ENCODE results near the gene RFPL4AL1. TPM values are rescaled to one million over a fixed set of nuclear protein-coding genes. Genes with fewer than 3 reads are reported as not detected.
"Not testable (repeated sequence)": the region's sequence is repeated elsewhere in the genome, so short reads cannot be mapped to it uniquely, and the experiment has no call there.

The RFPL4AL1 gene
- total RNA-seq, result not detected

DNA sequence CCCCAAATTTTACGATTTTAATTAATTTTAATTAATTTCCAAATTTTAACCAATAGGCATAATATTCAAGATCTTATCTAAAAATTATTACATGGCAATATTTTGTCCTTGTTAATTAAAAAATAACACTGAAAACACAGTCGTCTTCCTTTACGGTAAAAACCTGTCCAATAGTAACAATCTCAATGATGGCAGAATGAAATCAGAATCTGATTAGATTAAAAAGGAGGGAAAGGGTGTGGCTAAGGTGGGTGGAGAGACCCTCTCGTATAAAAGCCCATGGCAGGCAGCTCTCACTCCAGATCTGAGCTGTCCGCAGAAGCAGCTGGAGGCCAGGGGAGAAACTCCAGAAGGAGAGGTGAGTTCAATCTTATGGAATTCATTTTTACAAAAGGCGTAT is at the start of gene RFPL4AL1:
RFPL4AL1 (plus strand) TSS at position 301 of the 400 bp plus-strand sequence. CDS start 2,687 bp downstream, outside the sequence.
- H3K27ac Mint-ChIP-seq; H3K4me1 Mint-ChIP-seq; H3K4me3 Mint-ChIP-seq; H3K27me3 Mint-ChIP-seq; H3K9me3 Mint-ChIP-seq; DNase-seq; POLR2A ChIA-PET; H3K36me3 Mint-ChIP-seq; ATAC-seq (ENCODE audit: low read depth): not testable (repeated sequence)

DNA sequence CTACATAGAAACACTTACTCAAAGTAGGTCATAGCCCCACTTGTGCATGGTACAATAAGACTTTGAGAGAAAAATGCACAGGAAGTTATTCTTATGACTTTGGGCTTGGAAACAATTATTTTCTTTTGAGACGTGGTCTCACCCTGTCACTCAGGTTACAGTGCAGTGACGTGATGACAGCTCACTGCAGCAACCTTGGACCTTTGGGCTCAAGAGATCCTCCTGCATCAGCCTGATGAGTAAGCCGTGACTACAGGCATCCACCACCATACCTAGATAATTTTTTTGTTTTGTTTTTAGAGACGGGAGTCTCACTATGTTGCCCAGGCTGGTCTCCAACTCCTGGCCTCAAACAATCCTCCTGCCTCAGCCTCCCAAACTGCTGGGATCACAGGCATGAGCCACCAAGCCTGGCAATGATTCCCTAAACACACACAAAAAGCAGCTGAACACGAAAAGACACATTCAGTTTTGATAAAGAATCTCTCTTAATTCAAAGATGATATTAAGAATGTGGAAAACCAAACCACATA is 48.6 kb upstream of the RFPL4AL1 start:
- Mint-ChIP-seq H3K4me3 (no peak overlapping the region), H3K36me3 (no peaks in the 10 kb centered on the region), H3K27ac (no peak overlapping the region), H3K9me3 (peaks cover 14% of the 10 kb centered on the region), H3K4me1 (no peaks in the 10 kb centered on the region), H3K27me3 (peaks cover 18% of the 10 kb centered on the region)
- POLR2A ChIA-PET, result no interaction called here
- DNase-seq, result no peak
- ATAC-seq (ENCODE audit: low read depth), result no peak

DNA sequence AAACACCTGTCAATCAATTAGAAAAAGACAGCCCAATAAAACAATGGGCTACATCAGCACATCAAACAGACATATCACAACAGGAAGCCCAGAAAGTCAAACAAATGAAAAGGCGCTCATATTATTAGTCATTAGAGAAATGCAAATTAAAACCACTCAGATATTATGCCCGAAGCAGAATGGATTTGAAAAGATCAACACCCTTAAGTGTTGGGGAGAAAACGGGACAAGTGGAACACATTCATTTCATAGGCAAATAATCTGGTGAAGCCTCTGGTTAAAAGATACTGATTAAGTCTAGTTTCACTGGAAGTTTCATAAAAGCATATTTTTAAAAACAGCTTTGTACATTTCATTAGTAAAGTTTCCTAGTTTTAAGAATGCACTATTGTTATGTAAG is 48.1 kb upstream of the RFPL4AL1 start:
- POLR2A ChIA-PET, result no interaction called here
- H3K4me3 Mint-ChIP-seq, result no peak overlapping the region
- H3K27ac Mint-ChIP-seq, result no peak overlapping the region

DNA sequence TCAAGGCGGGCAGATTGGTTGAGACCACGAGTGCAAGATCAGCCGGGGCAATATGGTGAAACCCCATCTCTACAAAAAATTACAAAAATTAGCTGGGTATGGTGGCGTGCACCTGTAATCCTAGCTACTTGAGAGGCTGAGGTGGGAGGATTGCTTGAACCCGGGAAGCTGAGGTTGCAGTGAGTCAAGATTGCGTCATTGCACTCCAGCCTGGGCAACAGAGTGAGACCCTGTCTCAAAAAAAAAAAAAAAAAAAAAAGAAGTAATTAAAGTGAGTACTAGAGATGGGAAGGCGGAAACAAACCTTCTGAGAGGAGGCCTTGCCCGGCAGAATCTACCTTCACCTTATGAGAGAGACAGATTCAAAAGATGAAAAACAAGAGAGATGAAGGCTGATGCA is 45.4 kb upstream of the RFPL4AL1 start:
- ATAC-seq (ENCODE audit: low read depth), result no peak
- no peaks in the 10 kb centered on the region for H3K4me1 Mint-ChIP-seq
- POLR2A ChIA-PET, result no interaction called here
- H3K9me3 Mint-ChIP-seq, result peaks cover 14% of the 10 kb centered on the region
- DNase-seq, result no peak
- peaks cover 17% of the 10 kb centered on the region for H3K27me3 Mint-ChIP-seq
- no peak overlapping the region for H3K27ac Mint-ChIP-seq
- H3K36me3 Mint-ChIP-seq, result no peaks in the 10 kb centered on the region
- H3K4me3 Mint-ChIP-seq, result no peak overlapping the region

More for the DNA sequence above, 48.1 kb upstream of the RFPL4AL1 start:
- peaks cover 14% of the 10 kb centered on the region for H3K9me3 Mint-ChIP-seq
- H3K36me3 Mint-ChIP-seq, result no peaks in the 10 kb centered on the region
- ATAC-seq (ENCODE audit: low read depth) (no peak), DNase-seq (no peak)
- no peaks in the 10 kb centered on the region for H3K4me1 Mint-ChIP-seq
- H3K27me3 Mint-ChIP-seq, result peaks cover 20% of the 10 kb centered on the region

DNA sequence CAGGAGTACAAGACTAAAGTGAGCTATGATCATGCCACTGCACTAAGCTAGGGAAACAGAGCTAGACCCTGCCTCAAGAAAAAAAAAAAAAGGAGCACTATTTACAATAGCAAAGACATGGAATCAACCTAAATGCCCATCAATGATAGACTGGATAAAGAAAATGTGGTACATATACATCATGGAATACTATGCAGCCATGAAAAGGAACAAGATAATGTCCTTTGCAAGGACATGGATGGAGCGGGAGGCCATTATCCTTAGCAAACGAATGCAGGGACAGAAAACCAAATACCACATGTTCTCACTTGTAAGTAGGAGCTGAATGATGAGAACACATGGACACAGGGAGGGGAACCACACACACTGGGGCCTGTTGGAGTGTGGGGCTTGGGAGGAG is 38.5 kb upstream of the RFPL4AL1 start:
- POLR2A ChIA-PET; ATAC-seq (ENCODE audit: low read depth); H3K4me1 Mint-ChIP-seq; H3K36me3 Mint-ChIP-seq; H3K4me3 Mint-ChIP-seq; H3K27ac Mint-ChIP-seq; H3K27me3 Mint-ChIP-seq; DNase-seq; H3K9me3 Mint-ChIP-seq: not testable (repeated sequence)

DNA sequence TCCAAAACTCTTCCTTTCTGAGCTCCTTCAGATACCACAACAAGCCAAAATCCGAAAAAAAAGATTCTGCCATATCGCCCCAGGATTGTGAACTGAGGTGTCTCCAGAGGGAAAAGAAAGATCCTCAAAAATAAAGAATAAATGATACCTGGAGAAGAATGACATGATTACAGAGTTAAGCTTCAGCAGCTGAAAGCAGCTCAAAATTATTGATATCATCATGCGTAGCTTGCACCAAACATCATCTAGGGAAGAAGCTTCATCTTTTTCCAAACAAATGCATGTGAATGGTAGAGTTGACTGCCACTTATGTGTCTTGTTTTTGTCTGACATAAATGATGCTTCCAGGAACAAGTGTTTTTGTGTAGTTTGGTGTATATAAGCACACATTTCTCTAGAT is 30.6 kb upstream of the RFPL4AL1 start, which contains the start of gene NLRP9:
NLRP9 (minus strand) TSS at position 101 of the 400 bp plus-strand sequence; CDS start at position 73, 28 bp downstream.
- no peak for ATAC-seq (ENCODE audit: low read depth)
- DNase-seq, result no peak
- Mint-ChIP-seq H3K4me3 (no peak within 1 kb of the TSS), H3K9me3 (no peaks in the 10 kb centered on the region), H3K27ac (no peak within 1 kb of the TSS), H3K27me3 (peaks cover 3% of the 10 kb centered on the region), H3K36me3 (no peaks in the 10 kb centered on the region), H3K4me1 (no peaks in the 10 kb centered on the region)
- POLR2A ChIA-PET, result no interaction called here

DNA sequence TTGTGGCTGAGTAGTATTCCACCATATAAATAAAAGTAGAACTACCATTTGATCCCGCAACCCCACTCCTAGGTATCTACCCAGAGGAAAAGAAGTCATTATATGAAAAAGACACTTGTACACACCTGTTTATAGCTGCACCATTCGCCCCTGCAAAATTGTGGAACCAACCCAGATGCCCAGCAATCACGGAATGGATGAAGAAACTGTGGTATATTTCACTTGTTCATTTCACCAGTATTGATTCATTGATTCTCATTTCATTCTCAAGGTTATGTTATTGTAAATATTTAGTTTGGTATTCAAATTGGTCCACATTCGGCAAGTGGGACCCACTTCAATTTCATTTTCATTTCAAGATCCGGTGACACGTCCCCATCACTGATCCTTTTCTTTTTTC is 18.2 kb upstream of the RFPL4AL1 start:
- Mint-ChIP-seq H3K27ac (no peak overlapping the region), H3K36me3 (no peaks in the 10 kb centered on the region), H3K9me3 (no peaks in the 10 kb centered on the region), H3K4me3 (no peak overlapping the region), H3K27me3 (no peaks in the 10 kb centered on the region), H3K4me1 (no peaks in the 10 kb centered on the region)
- POLR2A ChIA-PET, result no interaction called here
- ATAC-seq (ENCODE audit: low read depth), result no peak
- no peak for DNase-seq

DNA sequence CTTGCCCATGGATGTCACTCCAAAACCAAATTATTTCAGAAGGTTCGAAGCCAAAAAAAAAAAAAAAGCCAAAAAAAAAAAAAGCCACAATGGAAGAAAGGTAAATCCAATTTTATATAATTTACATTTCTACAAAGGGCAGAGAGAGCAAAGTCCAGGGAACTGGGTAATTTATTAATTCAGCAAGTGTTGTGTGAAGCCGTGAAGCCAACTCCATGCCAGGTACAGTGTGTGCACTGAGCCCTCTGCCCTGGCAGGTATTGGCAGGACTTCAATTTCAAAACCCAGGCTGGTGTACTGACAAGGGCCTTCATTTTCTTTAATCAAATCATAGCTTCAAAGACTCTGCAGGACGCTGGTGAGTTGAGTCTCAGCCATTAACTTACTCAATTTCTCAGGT is 15.5 kb upstream of the RFPL4AL1 start:
- POLR2A ChIA-PET, result no interaction called here
- ATAC-seq (ENCODE audit: low read depth) (no peak), DNase-seq (no peak)
- H3K36me3 Mint-ChIP-seq, result no peaks in the 10 kb centered on the region
- H3K4me3 Mint-ChIP-seq, result no peak overlapping the region
- H3K27ac Mint-ChIP-seq, result no peak overlapping the region
- no peaks in the 10 kb centered on the region for H3K4me1 Mint-ChIP-seq
- no peaks in the 10 kb centered on the region for H3K27me3 Mint-ChIP-seq
- no peaks in the 10 kb centered on the region for H3K9me3 Mint-ChIP-seq

DNA sequence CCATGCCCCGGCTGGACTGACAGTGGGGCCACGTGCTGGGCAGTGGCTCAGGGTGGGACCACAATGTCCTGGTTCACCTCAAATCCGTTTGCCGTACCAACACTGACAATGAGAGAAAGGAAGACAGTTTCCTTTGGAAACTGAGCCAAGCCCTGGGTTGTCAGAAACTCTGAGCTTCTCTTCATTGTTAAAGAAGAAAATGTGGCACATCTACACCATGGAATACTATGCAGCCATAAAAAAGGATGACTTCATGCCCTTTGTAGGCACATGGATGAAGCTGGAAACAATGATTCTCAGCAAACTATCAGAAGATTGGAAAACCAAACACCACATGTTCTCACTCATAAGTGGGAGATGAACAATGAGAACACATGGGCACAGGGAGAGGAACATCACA is 12.1 kb upstream of the RFPL4AL1 start:
- POLR2A ChIA-PET; H3K36me3 Mint-ChIP-seq; H3K9me3 Mint-ChIP-seq; DNase-seq; H3K4me3 Mint-ChIP-seq; H3K27me3 Mint-ChIP-seq; H3K27ac Mint-ChIP-seq; H3K4me1 Mint-ChIP-seq; ATAC-seq (ENCODE audit: low read depth): not testable (repeated sequence)

DNA sequence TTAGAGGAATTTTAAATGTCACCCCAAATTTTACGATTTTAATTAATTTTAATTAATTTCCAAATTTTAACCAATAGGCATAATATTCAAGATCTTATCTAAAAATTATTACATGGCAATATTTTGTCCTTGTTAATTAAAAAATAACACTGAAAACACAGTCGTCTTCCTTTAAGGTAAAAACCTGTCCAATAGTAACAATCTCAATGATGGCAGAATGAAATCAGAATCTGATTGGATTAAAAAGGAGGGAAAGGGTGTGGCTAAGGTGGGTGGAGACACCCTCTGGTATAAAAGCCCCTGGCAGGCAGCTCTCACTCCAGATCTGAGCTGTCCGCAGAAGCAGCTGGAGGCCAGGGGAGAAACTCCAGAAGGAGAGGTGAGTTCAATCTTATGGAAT is 10.1 kb upstream of the RFPL4AL1 start, which contains the start of gene RFPL4A:
RFPL4A (plus strand) TSS at position 301 of the 400 bp plus-strand sequence. CDS start 2,704 bp downstream, outside the sequence.
- ATAC-seq (ENCODE audit: low read depth); H3K27ac Mint-ChIP-seq; DNase-seq; POLR2A ChIA-PET; H3K4me3 Mint-ChIP-seq; H3K9me3 Mint-ChIP-seq; H3K4me1 Mint-ChIP-seq; H3K27me3 Mint-ChIP-seq; H3K36me3 Mint-ChIP-seq: not testable (repeated sequence)

DNA sequence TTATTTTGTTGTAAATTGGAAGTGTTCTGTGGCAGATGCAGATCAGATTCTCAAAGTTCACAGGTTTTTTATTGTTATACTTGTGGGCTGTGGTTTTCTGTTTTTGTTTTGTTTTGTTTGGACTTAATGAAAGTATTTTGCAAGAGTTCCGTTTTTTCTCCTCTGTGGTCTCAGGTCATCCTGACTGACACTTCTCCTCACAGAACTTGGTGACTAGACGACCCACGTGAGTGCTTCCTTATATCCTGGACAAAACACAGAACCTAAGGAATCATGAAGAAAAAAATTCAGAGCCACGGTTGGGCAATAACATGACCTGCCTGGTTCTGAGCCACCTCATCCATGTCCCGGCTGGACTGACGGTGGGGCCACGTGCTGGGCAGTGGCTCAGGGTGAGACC is 2.5 kb upstream of the RFPL4AL1 start:
- H3K27ac Mint-ChIP-seq, result no peak overlapping the region
- DNase-seq (no peak), ATAC-seq (ENCODE audit: low read depth) (no peak)
- no peaks in the 10 kb centered on the region for H3K4me1 Mint-ChIP-seq
- no peak overlapping the region for H3K4me3 Mint-ChIP-seq
- peaks cover 6% of the 10 kb centered on the region for H3K27me3 Mint-ChIP-seq
- H3K36me3 Mint-ChIP-seq, result no peaks in the 10 kb centered on the region
- POLR2A ChIA-PET, result no interaction called here
- peaks cover 8% of the 10 kb centered on the region for H3K9me3 Mint-ChIP-seq

DNA sequence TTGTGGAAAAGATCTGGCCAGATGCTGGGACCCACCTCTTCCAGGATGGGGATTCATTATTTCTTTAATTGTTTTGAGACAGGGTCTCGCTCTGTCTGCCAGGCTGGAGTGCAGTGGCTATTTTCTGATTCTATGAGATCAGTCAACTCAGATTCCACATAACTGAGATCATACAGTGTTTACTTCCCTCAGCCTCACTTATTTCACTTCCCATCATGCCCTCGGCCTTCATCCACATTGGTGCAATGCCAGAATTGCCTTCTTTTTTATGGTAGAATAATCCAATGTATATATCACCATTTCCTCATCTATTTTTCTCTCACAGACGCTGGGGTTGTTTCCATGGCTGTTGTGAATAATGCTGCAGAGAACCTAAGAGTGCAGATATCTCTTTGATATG is 714 bp downstream of the RFPL4AL1 start:
- H3K36me3 Mint-ChIP-seq; POLR2A ChIA-PET; H3K4me1 Mint-ChIP-seq; H3K27me3 Mint-ChIP-seq; H3K4me3 Mint-ChIP-seq; H3K9me3 Mint-ChIP-seq; ATAC-seq (ENCODE audit: low read depth); DNase-seq; H3K27ac Mint-ChIP-seq: not testable (repeated sequence)

DNA sequence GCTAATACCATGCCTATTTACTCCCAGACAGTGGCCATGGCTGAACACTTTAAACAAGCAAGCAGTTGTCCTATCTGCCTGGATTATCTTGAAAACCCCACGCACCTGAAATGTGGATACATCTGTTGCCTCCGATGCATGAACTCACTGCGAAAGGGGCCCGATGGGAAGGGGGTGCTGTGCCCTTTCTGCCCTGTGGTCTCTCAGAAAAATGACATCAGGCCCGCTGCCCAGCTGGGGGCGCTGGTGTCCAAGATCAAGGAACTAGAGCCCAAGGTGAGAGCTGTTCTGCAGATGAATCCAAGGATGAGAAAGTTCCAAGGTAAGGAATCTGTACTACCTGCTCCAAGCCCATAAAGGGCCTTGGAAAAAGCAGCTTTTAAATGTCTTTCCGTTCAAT is 8.6 kb downstream of the RFPL4AL1 start:
- Mint-ChIP-seq H3K9me3 (no peaks in the 10 kb centered on the region), H3K4me1 (no peaks in the 10 kb centered on the region), H3K27ac (no peak overlapping the region), H3K4me3 (no peak overlapping the region), H3K36me3 (no peaks in the 10 kb centered on the region), H3K27me3 (no peaks in the 10 kb centered on the region)
- ATAC-seq (ENCODE audit: low read depth) (no peak), DNase-seq (no peak)
- POLR2A ChIA-PET, result no interaction called here

DNA sequence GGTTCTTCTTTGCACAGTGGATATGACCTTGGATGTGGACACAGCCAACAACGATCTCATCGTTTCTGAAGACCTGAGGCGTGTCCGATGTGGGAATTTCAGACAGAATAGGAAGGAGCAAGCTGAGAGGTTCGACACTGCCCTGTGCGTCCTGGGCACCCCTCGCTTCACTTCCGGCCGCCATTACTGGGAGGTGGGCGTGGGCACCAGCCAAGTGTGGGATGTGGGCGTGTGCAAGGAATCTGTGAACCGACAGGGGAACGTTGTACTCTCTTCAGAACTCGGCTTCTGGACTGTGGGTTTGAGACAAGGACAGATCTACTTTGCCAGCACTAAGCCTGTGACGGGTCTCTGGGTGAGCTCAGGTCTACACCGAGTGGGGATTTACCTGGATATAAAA is 9.4 kb downstream of the RFPL4AL1 start:
- DNase-seq, result no peak
- Mint-ChIP-seq H3K9me3 (no peaks in the 10 kb centered on the region), H3K36me3 (no peaks in the 10 kb centered on the region), H3K27me3 (no peaks in the 10 kb centered on the region), H3K4me1 (no peaks in the 10 kb centered on the region), H3K27ac (no peak overlapping the region), H3K4me3 (no peak overlapping the region)
- ATAC-seq (ENCODE audit: low read depth), result no peak
- POLR2A ChIA-PET, result no interaction called here

DNA sequence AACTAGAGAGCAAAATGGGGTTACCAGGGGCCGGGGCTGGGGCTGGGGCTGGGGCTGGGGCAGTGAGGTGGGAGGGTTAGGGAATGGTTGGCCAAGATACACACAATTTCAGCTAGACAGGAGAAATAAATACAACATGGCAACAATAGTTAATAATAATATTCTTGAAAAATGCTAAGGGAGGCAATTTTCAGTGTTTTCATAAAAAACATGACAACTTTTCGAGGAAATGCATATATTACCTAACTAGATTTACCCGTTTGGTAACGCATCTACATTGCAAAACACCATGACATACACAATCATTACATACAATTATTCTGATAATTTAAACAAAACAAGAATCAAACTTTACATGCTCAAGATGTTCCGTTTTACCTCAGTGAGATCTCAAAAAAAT is 12.2 kb downstream of the RFPL4AL1 start:
- POLR2A ChIA-PET, result no interaction called here
- no peak overlapping the region for H3K27ac Mint-ChIP-seq
- H3K36me3 Mint-ChIP-seq, result no peaks in the 10 kb centered on the region
- no peaks in the 10 kb centered on the region for H3K4me1 Mint-ChIP-seq
- no peaks in the 10 kb centered on the region for H3K27me3 Mint-ChIP-seq
- no peaks in the 10 kb centered on the region for H3K9me3 Mint-ChIP-seq
- H3K4me3 Mint-ChIP-seq, result no peak overlapping the region
- DNase-seq (no peak), ATAC-seq (ENCODE audit: low read depth) (no peak)

Measured in activated naive CD8-positive, alpha-beta T cell treated with anti-CD3 and anti-CD28 coated beads, Interleukin-2, amount 10 ng/mL, durations not matched to agents 7 days and 5 days (primary cell).